Thoracic aorta (tissue), 2 donors: ENCODE measurements around the gene ANKRD40. TPM values are rescaled to one million over a fixed set of nuclear protein-coding genes. Genes with fewer than 3 reads are reported as not detected.

Source experiments
- ATAC-seq: fragments of 150-250 bp; one replicate; pipeline ENCODE4 v1.8.0; 2017; ENCODE audit warnings: low read depth; ENCODE audit not compliant: insufficient number of reproducible peaks, low FRiP score
- DNase-seq: peaks from one replicate; pipeline ENCODE4 v3.0.0-alpha.2; 2020; ENCODE audit warnings: low spot score
- H3K27ac ChIP-seq, 2 donors: fragments of 200-600 bp; sonication (generic); 1 replicate in 1 of 2; 2 replicates in 1 of 2; pipeline ENCODE4 v1.5.1; 2016; ENCODE audit warnings: mild to moderate bottlenecking in 2 of 2, moderate library complexity in 2 of 2
- H3K27me3 ChIP-seq: fragments of 200-600 bp; sonication (generic); replicated peaks from 2 replicates; pipeline ENCODE4 v1.6.0; 2016; ENCODE audit warnings: mild to moderate bottlenecking; ENCODE audit not compliant: insufficient read depth
- H3K36me3 ChIP-seq: fragments of 200-600 bp; sonication (generic); one replicate; pipeline ENCODE4 v1.5.1; 2016
- H3K4me1 ChIP-seq, 2 donors: fragments of 200-600 bp; sonication (generic); 1 replicate in 1 of 2; 2 replicates in 1 of 2; pipeline versions ENCODE4 v1.5.1 to v1.6.0; 2016; ENCODE audit warnings: low read depth in 2 of 2, mild to moderate bottlenecking in 1 of 2; ENCODE audit not compliant: control insufficient read depth in 1 of 2
- H3K4me3 ChIP-seq: fragments of 200-600 bp; sonication (generic); 2 replicates; pipeline ENCODE4 v1.5.1; 2016; ENCODE audit warnings: mild to moderate bottlenecking
- H3K9me3 ChIP-seq: fragments of 200-600 bp; sonication (generic); 2 replicates; pipeline ENCODE4 v1.5.1; 2016
- total RNA-seq, 2 donors: library from RNA; depleted of rRNA; stranded (reverse); fragments of >200 nt; gene quantifications; one replicate each; pipeline versions ENCODE4 v1.1.0 to v1.2.3, GENCODE V29; 2016
- TF ChIP-seq, protein P1 (sequence below): fragments of 200-600 bp; sonication (generic); IDR thresholded peaks from one replicate; pipeline ENCODE4 v1.5.1; 2019; ENCODE audit warnings: antibody characterized with exemption

ANKRD40 gene
- total RNA-seq, 2 donors from 2014 or later, result 38.6 to 61.9 TPM

DNA sequence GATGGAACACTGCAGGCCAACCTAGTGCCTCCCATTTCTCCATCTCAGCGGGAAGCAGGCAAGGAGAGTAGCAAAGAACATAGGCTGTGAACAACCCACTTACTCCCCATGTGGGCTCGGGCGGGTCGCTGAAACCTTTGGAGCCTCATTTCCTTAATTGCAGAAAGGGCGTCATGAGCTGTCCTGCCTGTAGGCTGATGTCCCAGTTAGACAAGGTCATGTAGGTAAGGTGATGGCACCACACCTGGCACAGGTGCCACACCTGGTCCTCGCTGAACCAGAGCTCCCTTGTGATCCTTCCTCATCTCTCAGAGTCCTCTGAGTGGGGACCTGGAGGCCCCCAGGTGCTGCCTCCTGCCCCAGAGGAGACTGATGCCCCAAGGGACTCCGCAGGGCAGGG lies 50.1 kb downstream of the ANKRD40 start:
- H3K9me3 ChIP-seq, result no peaks in the 10 kb centered on the region
- DNase-seq, result no peak
- no peak overlapping the region for H3K4me3 ChIP-seq
- H3K27ac ChIP-seq, result no peak overlapping the region
- TF ChIP-seq, protein P1, sequence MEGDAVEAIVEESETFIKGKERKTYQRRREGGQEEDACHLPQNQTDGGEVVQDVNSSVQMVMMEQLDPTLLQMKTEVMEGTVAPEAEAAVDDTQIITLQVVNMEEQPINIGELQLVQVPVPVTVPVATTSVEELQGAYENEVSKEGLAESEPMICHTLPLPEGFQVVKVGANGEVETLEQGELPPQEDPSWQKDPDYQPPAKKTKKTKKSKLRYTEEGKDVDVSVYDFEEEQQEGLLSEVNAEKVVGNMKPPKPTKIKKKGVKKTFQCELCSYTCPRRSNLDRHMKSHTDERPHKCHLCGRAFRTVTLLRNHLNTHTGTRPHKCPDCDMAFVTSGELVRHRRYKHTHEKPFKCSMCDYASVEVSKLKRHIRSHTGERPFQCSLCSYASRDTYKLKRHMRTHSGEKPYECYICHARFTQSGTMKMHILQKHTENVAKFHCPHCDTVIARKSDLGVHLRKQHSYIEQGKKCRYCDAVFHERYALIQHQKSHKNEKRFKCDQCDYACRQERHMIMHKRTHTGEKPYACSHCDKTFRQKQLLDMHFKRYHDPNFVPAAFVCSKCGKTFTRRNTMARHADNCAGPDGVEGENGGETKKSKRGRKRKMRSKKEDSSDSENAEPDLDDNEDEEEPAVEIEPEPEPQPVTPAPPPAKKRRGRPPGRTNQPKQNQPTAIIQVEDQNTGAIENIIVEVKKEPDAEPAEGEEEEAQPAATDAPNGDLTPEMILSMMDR, result no peak
- no peaks in the 10 kb centered on the region for H3K27me3 ChIP-seq
- peaks cover 27 to 45% of the 10 kb centered on the region in 2 donors for H3K4me1 ChIP-seq
- H3K36me3 ChIP-seq, result no peaks in the 10 kb centered on the region
- no peak for ATAC-seq

GRCh38 chr17:50657054-50657453 lies 50.7 kb downstream of the ANKRD40 start:
- H3K4me3 ChIP-seq, result no peak overlapping the region
- H3K36me3 ChIP-seq, result no peaks in the 10 kb centered on the region
- H3K27ac ChIP-seq, result no peak overlapping the region
- no peak for ATAC-seq
- no peaks in the 10 kb centered on the region for H3K9me3 ChIP-seq
- no peaks in the 10 kb centered on the region for H3K27me3 ChIP-seq
- peaks cover 27 to 44% of the 10 kb centered on the region in 2 donors for H3K4me1 ChIP-seq
- no peak for DNase-seq
- TF ChIP-seq, protein P1, result no peak

- Histone ChIP-seq H3K9me3 (no peaks in the 10 kb centered on the region), H3K4me3 (no peak overlapping the region), H3K4me1 (peaks cover 25 to 38% of the 10 kb centered on the region in 2 donors), H3K27me3 (no peaks in the 10 kb centered on the region), H3K27ac (no peak overlapping the region), H3K36me3 (no peaks in the 10 kb centered on the region)
- TF ChIP-seq, protein P1, result no peak
- no peak for DNase-seq
- ATAC-seq, result no peak
These were observed 51.2 kb downstream of the ANKRD40 start for GRCh38 chr17:50656509-50656908.

- no peaks in the 10 kb centered on the region for H3K27me3 ChIP-seq
- ATAC-seq, result no peak
- TF ChIP-seq, protein P1, result no peak
- no peaks in the 10 kb centered on the region for H3K9me3 ChIP-seq
- H3K27ac ChIP-seq, result no peak overlapping the region
- peaks cover 0 to 11% of the 10 kb centered on the region in 2 donors for H3K4me1 ChIP-seq
- no peaks in the 10 kb centered on the region for H3K36me3 ChIP-seq
- no peak overlapping the region for H3K4me3 ChIP-seq
- DNase-seq, result no peak
These were observed 54.0 kb downstream of the ANKRD40 start for GRCh38 chr17:50653738-50654137.

DNA sequence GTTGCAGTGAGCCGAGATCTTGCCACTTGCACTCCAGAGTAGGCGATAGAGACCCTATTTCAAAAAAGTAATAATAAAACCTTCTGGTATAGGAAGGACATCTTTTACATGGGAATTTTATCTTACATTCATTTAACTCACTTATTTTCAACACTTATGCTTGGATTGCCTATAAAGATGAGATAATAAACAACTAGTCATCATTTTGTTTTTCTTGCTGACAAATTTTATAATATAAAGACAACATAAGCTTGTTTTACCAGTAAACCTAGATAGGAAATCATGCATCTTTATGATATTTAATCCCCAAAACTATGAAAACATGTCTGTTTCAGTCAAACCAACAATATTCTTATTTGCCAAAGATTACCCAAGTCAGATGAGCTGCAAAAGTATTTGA lies 56.1 kb downstream of the ANKRD40 start:
- H3K4me1 ChIP-seq, result no peaks in the 10 kb centered on the region
- no peak for ATAC-seq
- DNase-seq, result no peak

More for the DNA sequence above, 56.1 kb downstream of the ANKRD40 start:
- no peaks in the 10 kb centered on the region for H3K27me3 ChIP-seq
- TF ChIP-seq, protein P1, result no peak
- no peaks in the 10 kb centered on the region for H3K36me3 ChIP-seq
- H3K27ac ChIP-seq, result no peak overlapping the region
- no peak overlapping the region for H3K4me3 ChIP-seq
- H3K9me3 ChIP-seq, result no peaks in the 10 kb centered on the region
